ENCODE data around the gene RIBC1.

RIBC1 gene

GRCh38 chrX:53422861-53423306 is at the start of gene RIBC1:
Gene RIBC1 (plus strand): TSS chrX:53422873. CDS start chrX:53426277, 3,404 bp downstream.
- no peak for TF ChIP-seq JUND (IDR thresholded peaks at IDR 0.05; ENCODE audit: low read depth)
- DNase-seq (ENCODE audit: low read depth in 1 of 2, low spot score in 1 of 2): no peak
- in situ Hi-C loops (cut with HindIII; ENCODE audit: low pct_unique_long_range_greater_than_20kb, low sequenced_read_pairs): no loop called here

DNA sequence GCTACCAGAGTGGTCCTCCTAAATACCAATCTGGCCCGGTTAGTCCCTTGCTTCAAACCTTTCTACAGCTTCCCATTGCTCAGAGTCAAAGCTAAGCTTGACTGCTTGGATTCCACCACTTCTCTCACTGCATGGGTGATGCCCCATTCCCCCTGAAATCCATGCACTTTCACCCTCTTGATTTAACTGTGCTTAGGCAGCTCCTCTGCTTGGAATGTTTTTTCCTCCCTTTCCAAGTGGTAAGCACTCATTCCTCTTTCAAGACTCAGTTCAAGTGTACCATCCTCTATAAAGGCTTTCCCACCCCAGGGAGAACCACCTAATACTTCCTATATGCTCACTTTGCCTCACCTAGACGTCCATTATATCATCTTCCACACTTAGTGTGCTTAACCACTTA is 49.4 kb upstream of the RIBC1 start:
- in situ Hi-C loops (cut with HindIII; ENCODE audit: low pct_unique_long_range_greater_than_20kb, low sequenced_read_pairs): no loop called here
- TF ChIP-seq JUND (IDR thresholded peaks at IDR 0.05; ENCODE audit: low read depth): no peak
- no peak for DNase-seq (ENCODE audit: low read depth in 1 of 2, low spot score in 1 of 2)

DNA sequence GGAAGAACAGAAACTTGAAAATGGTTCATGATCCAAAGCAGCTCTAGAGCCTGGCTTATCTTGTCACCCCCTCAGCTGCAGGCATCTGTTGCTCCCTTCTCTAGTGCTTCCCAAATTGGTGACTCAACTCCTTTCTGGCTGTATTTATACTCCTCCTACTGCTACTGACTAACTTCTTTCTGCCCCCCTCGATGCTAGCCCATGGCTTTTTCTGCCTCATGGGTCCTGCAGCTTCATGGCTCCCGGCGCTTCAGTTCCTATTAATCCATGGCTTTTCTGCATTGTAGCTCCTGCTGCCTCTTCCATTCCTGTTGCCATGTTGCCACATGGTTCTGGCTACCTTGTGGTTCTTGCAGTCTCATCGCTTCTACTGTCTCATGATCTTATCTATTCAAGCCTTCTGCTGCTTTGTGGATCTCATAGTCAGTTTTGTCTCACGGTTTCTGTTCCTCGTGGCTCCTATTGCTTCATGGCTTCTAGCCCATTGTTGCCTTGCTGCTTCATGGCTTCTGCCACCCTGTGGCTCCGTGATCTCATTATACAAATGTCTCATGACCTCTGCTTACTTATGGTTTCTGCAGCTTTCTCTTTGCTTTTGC is 48.4 kb upstream of the RIBC1 start:
- no peak for DNase-seq (ENCODE audit: low read depth in 1 of 2, low spot score in 1 of 2)
- in situ Hi-C loops (cut with HindIII; ENCODE audit: low pct_unique_long_range_greater_than_20kb, low sequenced_read_pairs): no loop called here

GRCh38 chrX:53374923-53375322 is 47.8 kb upstream of the RIBC1 start:
- no peak for TF ChIP-seq JUND (IDR thresholded peaks at IDR 0.05; ENCODE audit: low read depth)
- in situ Hi-C loops (cut with HindIII; ENCODE audit: low pct_unique_long_range_greater_than_20kb, low sequenced_read_pairs): no loop called here
- no peak for DNase-seq (ENCODE audit: low read depth in 1 of 2, low spot score in 1 of 2)

More for the DNA sequence above, 48.4 kb upstream of the RIBC1 start:
- TF ChIP-seq JUND (IDR thresholded peaks at IDR 0.05; ENCODE audit: low read depth): no peak

- TF ChIP-seq JUND (IDR thresholded peaks at IDR 0.05; ENCODE audit: low read depth): no peak
- peak in 1 of 2 experiments; percentile 13 for DNase-seq (ENCODE audit: low read depth in 1 of 2, low spot score in 1 of 2)
- in situ Hi-C loops (cut with HindIII; ENCODE audit: low pct_unique_long_range_greater_than_20kb, low sequenced_read_pairs): no loop called here
These were observed 45.8 kb upstream of the RIBC1 start for GRCh38 chrX:53376888-53377287.

DNA sequence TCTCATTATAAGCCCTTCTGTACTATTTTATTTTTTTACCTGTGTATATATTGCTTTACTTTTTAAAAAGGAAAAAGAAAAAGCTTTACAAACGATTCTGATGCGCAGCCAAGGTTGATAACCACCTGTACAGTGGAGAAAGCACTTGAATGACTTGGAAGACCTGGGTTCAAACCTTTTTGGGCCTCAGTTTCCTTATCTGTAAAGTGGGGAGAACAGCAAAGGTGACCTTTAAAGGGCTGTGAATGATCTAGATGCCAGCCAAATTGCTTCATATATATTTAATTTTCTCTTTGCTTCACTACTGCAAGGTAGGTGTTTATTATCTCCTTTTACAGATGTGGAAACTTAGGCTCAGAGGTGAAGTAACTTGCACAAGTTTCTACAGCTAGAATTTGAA is 45.2 kb upstream of the RIBC1 start:
- in situ Hi-C loops (cut with HindIII; ENCODE audit: low pct_unique_long_range_greater_than_20kb, low sequenced_read_pairs): no loop called here
- TF ChIP-seq JUND (IDR thresholded peaks at IDR 0.05; ENCODE audit: low read depth): no peak
- no peak for DNase-seq (ENCODE audit: low read depth in 1 of 2, low spot score in 1 of 2)

GRCh38 chrX:53379008-53379710 is 43.5 kb upstream of the RIBC1 start:
- no peak for DNase-seq (ENCODE audit: low read depth in 1 of 2, low spot score in 1 of 2)
- TF ChIP-seq JUND (IDR thresholded peaks at IDR 0.05; ENCODE audit: low read depth): no peak
- in situ Hi-C loops (cut with HindIII; ENCODE audit: low pct_unique_long_range_greater_than_20kb, low sequenced_read_pairs): no loop called here

DNA sequence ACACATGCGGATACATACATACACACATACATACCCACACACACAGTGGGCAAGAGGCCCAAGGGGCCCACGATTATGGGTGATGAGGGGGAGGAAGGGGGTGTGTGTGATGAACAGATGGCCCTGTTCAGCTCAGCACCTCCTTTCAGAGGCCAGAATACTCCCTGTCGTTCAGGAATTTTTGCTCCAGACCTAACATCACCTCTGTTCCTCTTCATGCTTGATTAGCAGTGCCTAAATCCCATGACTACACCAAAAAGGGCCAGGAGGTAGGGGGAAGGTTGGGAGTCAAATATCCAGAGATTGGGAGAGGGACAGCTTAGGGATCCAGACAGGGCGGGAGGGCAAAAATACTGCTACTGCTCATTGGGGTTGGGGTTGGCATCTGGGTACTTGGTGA is 42.9 kb upstream of the RIBC1 start:
- DNase-seq (ENCODE audit: low read depth in 1 of 2, low spot score in 1 of 2): no peak
- no peak for TF ChIP-seq JUND (IDR thresholded peaks at IDR 0.05; ENCODE audit: low read depth)
- in situ Hi-C loops (cut with HindIII; ENCODE audit: low pct_unique_long_range_greater_than_20kb, low sequenced_read_pairs): no loop called here

GRCh38 chrX:53383376-53384076 is 39.1 kb upstream of the RIBC1 start:
- peak in 1 of 2 experiments; percentile 13 for DNase-seq (ENCODE audit: low read depth in 1 of 2, low spot score in 1 of 2)
- in situ Hi-C loops (cut with HindIII; ENCODE audit: low pct_unique_long_range_greater_than_20kb, low sequenced_read_pairs): no loop called here
- TF ChIP-seq JUND (IDR thresholded peaks at IDR 0.05; ENCODE audit: low read depth): no peak

DNA sequence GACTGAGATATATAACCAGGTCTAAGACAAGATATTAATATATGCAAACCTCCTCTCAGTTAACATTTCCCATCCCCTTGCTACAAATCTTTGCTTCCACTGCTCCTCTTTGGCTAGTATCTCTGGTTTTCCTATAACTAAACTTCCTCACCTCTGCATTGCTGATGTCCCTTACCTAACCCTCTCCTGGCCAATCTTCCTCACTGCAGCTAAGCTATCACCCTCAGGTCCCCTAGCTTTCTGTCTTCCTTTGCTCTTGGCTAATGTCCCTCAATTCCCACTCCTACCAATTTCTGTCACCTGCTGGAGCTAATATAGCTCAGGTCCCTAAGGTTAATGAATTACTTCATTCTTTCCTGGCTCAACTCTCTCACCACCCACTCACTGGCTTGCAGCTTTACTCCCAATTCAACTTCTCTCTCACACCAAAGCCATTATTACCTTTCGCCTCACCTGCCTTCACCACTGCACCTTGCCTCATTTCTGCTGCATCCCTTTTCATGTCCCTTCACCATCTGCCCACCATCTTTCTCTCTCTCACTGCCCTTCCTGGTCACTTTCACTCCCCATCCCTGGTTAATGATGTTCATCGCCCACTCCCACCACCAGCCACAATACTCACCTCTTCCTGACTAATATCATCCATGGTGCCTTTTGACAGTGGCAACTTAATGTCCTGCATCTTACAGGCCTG is 26.9 kb upstream of the RIBC1 start:
- in situ Hi-C loops (cut with HindIII; ENCODE audit: low pct_unique_long_range_greater_than_20kb, low sequenced_read_pairs): no loop called here
- TF ChIP-seq JUND (IDR thresholded peaks at IDR 0.05; ENCODE audit: low read depth): no peak
- no peak for DNase-seq (ENCODE audit: low read depth in 1 of 2, low spot score in 1 of 2)

DNA sequence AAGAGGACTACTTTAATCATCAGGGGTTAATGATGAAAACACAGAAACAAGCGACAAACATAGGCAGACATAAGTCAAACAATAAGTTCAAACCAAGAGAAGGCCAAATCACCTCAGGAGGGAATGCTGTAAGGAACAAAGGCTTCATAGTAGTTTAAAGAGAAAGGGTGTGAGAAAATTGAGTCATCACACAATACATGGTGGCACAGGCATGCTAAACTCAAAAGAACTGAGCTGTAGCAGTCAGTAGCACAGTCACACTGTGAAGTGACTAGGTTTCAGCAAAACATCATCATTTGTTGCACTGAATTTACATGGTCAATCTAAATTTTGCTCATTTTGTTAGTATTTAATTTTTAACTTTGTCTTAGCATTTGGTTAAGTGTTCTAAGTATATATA is 24.5 kb upstream of the RIBC1 start:
- in situ Hi-C loops (cut with HindIII; ENCODE audit: low pct_unique_long_range_greater_than_20kb, low sequenced_read_pairs): no loop called here
- TF ChIP-seq JUND (IDR thresholded peaks at IDR 0.05; ENCODE audit: low read depth): no peak
- DNase-seq (ENCODE audit: low read depth in 1 of 2, low spot score in 1 of 2): no peak

DNA sequence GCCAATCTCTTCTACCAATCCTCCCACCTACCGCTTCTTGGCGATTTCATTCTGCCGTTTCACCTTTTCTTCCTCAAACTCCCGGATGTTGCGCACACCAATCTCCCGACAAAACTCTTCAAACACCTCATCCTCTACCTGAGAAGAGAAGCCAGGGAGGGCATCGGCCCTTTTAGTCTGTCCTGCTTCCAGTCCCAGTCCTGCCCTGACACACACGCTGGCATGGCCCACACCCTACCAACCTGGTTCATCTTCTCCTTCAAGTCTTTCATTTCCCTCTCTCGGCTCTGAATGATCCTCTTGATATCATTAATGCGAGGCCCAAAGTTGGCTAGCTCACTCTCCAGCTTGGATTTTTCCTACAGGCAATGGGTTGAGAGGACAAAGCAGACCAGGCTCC is 19.1 kb upstream of the RIBC1 start:
- TF ChIP-seq JUND (IDR thresholded peaks at IDR 0.05; ENCODE audit: low read depth): no peak
- in situ Hi-C loops (cut with HindIII; ENCODE audit: low pct_unique_long_range_greater_than_20kb, low sequenced_read_pairs): no loop called here

More for the DNA sequence above, 19.1 kb upstream of the RIBC1 start:
- no peak for DNase-seq (ENCODE audit: low read depth in 1 of 2, low spot score in 1 of 2)
